ENCODE data around the gene GNG12.

Gene GNG12

GRCh38 chr1:67803380-67804279 lies 29.6 kb downstream of the GNG12 start:
- Histone ChIP-seq H3F3A (ENCODE audit: low read depth) (no peaks in the 10 kb centered on the region), H3K79me2 (ENCODE audit: insufficient read depth, low read length) (no peaks in the 10 kb centered on the region), H3K4me2 (ENCODE audit: low read depth, low read length, poor library complexity, severe bottlenecking) (no peak overlapping the region), H3K36me3 (ENCODE audit: insufficient read depth, low read length) (no peaks in the 10 kb centered on the region), H3K9me3 (ENCODE audit: insufficient read depth, low read depth, low read length) (no peaks in the 10 kb centered on the region), H4K20me1 (ENCODE audit: insufficient read depth, low read length, poor library complexity, severe bottlenecking) (no peaks in the 10 kb centered on the region), H3K9ac (ENCODE audit: low read depth, low read length, poor library complexity, severe bottlenecking) (no peak overlapping the region), H2AFZ (ENCODE audit: low read length) (no peak overlapping the region), H3K9me2 (replicated peaks; ENCODE audit: low read depth, low read length) (no peaks in the 10 kb centered on the region), H3K4me3 (ENCODE audit: low read length, poor library complexity, severe bottlenecking) (no peak overlapping the region), H3K4me1 (ENCODE audit: insufficient read depth, low read length, poor library complexity, severe bottlenecking) (no peaks in the 10 kb centered on the region), H3K27me3 (ENCODE audit: insufficient read depth, low read length, poor library complexity, severe bottlenecking) (peaks cover 13% of the 10 kb centered on the region)
- no peak for TF ChIP-seq CTCF (conservative IDR thresholded peaks at IDR 0.05; ENCODE audit: low read length)
- TF ChIP-seq EZH2phosphoT487 (IDR thresholded peaks at IDR 0.05; ENCODE audit: borderline replicate concordance): no peak

GRCh38 chr1:67802565-67802964 lies 30.7 kb downstream of the GNG12 start:
- Histone ChIP-seq H2AFZ (ENCODE audit: low read length) (no peak overlapping the region), H3K79me2 (ENCODE audit: insufficient read depth, low read length) (no peaks in the 10 kb centered on the region), H3F3A (ENCODE audit: low read depth) (no peaks in the 10 kb centered on the region), H3K36me3 (ENCODE audit: insufficient read depth, low read length) (no peaks in the 10 kb centered on the region), H3K27me3 (ENCODE audit: insufficient read depth, low read length, poor library complexity, severe bottlenecking) (peaks cover 13% of the 10 kb centered on the region), H3K9ac (ENCODE audit: low read depth, low read length, poor library complexity, severe bottlenecking) (no peak overlapping the region), H3K9me3 (ENCODE audit: insufficient read depth, low read depth, low read length) (no peaks in the 10 kb centered on the region), H3K4me1 (ENCODE audit: insufficient read depth, low read length, poor library complexity, severe bottlenecking) (no peaks in the 10 kb centered on the region), H3K9me2 (replicated peaks; ENCODE audit: low read depth, low read length) (no peaks in the 10 kb centered on the region), H3K4me2 (ENCODE audit: low read depth, low read length, poor library complexity, severe bottlenecking) (no peak overlapping the region), H4K20me1 (ENCODE audit: insufficient read depth, low read length, poor library complexity, severe bottlenecking) (no peaks in the 10 kb centered on the region), H3K4me3 (ENCODE audit: low read length, poor library complexity, severe bottlenecking) (no peak overlapping the region)
- TF ChIP-seq CTCF (conservative IDR thresholded peaks at IDR 0.05; ENCODE audit: low read length): no peak
- no peak for TF ChIP-seq EZH2phosphoT487 (IDR thresholded peaks at IDR 0.05; ENCODE audit: borderline replicate concordance)

GRCh38 chr1:67801903-67802302 lies 31.4 kb downstream of the GNG12 start:
- Histone ChIP-seq H4K20me1 (ENCODE audit: insufficient read depth, low read length, poor library complexity, severe bottlenecking) (no peaks in the 10 kb centered on the region), H3K4me2 (ENCODE audit: low read depth, low read length, poor library complexity, severe bottlenecking) (no peak overlapping the region), H3F3A (ENCODE audit: low read depth) (no peaks in the 10 kb centered on the region), H3K27me3 (ENCODE audit: insufficient read depth, low read length, poor library complexity, severe bottlenecking) (peaks cover 13% of the 10 kb centered on the region), H3K79me2 (ENCODE audit: insufficient read depth, low read length) (no peaks in the 10 kb centered on the region), H3K9ac (ENCODE audit: low read depth, low read length, poor library complexity, severe bottlenecking) (no peak overlapping the region), H2AFZ (ENCODE audit: low read length) (no peak overlapping the region), H3K36me3 (ENCODE audit: insufficient read depth, low read length) (no peaks in the 10 kb centered on the region), H3K4me3 (ENCODE audit: low read length, poor library complexity, severe bottlenecking) (no peak overlapping the region), H3K9me2 (replicated peaks; ENCODE audit: low read depth, low read length) (no peaks in the 10 kb centered on the region), H3K4me1 (ENCODE audit: insufficient read depth, low read length, poor library complexity, severe bottlenecking) (no peaks in the 10 kb centered on the region), H3K9me3 (ENCODE audit: insufficient read depth, low read depth, low read length) (no peaks in the 10 kb centered on the region)
- TF ChIP-seq EZH2phosphoT487 (IDR thresholded peaks at IDR 0.05; ENCODE audit: borderline replicate concordance): no peak
- TF ChIP-seq CTCF (conservative IDR thresholded peaks at IDR 0.05; ENCODE audit: low read length): no peak
